IMR-90 (cell line): ENCODE data around the gene ZMIZ2. TPM values are rescaled to one million over a fixed set of nuclear protein-coding genes. Genes with fewer than 3 reads are reported as not detected.

Experiments
- ATAC-seq: fragments of 200-7000 bp; cut with Tn5 transposase; 2 replicates; pipeline ENCODE4 v1.9.1; 2020; ENCODE audit warnings: low read depth, mild to moderate bottlenecking, moderate library complexity
- BruUV-seq: library from RNA; stranded (reverse); fragments of 400-500 nt; replicated peaks from 2 replicates; lab custom pipeline; 2021; lab: Mats Ljungman, UMichigan
- CTCF ChIA-PET: fragments of 300-600 bp; formaldehyde crosslinking; extraction: SDS; loops from one replicate; lab custom pipeline; 2021; ENCODE audit warnings: antibody characterized with exemption; lab: Yijun Ruan, JAX
- POLR2A ChIA-PET: fragments of 300-600 bp; sonication (Branson Sonifier 250); formaldehyde crosslinking; loops from one replicate; lab custom pipeline; 2022; ENCODE audit warnings: antibody characterized with exemption; ENCODE audit not compliant: unreplicated experiment; lab: Charles Lee
- DNase-seq: peaks from one replicate; pipeline ENCODE4 v3.0.0; 2013
- H2AFZ ChIP-seq: replicated peaks from 2 replicates; pipeline ENCODE3; 2013; ENCODE audit warnings: low read length, mild to moderate bottlenecking; ENCODE audit not compliant: poor library complexity
- H2AK5ac ChIP-seq: 2 replicates; pipeline ENCODE4 v1.6.1; 2013; ENCODE audit warnings: low read depth, low read length, inconsistent platforms
- H2AK9ac ChIP-seq: replicated peaks from 2 replicates; pipeline ENCODE3; 2013; ENCODE audit warnings: mild to moderate bottlenecking, low read depth, low read length, moderate library complexity; ENCODE audit not compliant: poor library complexity
- H2BK120ac ChIP-seq: 2 replicates; pipeline ENCODE4 v1.6.1; 2013; ENCODE audit warnings: low read depth, low read length, inconsistent platforms
- H2BK15ac ChIP-seq: 3 replicates; pipeline ENCODE4 v1.6.1; 2013; ENCODE audit warnings: low read depth, low read length, inconsistent platforms
- H2BK20ac ChIP-seq: 2 replicates; pipeline ENCODE4 v1.6.1; 2013; ENCODE audit warnings: low read depth, mild to moderate bottlenecking, inconsistent platforms, low read length, moderate library complexity
- H2BK5ac ChIP-seq: 2 replicates; pipeline ENCODE4 v1.6.1; 2013; ENCODE audit warnings: mild to moderate bottlenecking, low read depth, low read length, inconsistent platforms; ENCODE audit not compliant: poor library complexity, severe bottlenecking
- H3K14ac ChIP-seq: replicated peaks from 2 replicates; pipeline ENCODE4 v1.6.1; 2013; ENCODE audit warnings: low read depth, low read length, inconsistent platforms
- H3K18ac ChIP-seq: 2 replicates; pipeline ENCODE4 v1.6.1; 2013; ENCODE audit warnings: low read depth, low read length, control low read depth
- H3K23ac ChIP-seq: 2 replicates; pipeline ENCODE4 v1.6.1; 2013; ENCODE audit warnings: low read depth, low read length, inconsistent platforms
- H3K27ac ChIP-seq: 2 replicates; pipeline ENCODE4 v1.5.1; 2013; ENCODE audit warnings: mild to moderate bottlenecking, control low read depth, low read length; ENCODE audit not compliant: insufficient read depth
- H3K27me3 ChIP-seq: 2 replicates; pipeline ENCODE4 v1.6.1; 2013; ENCODE audit warnings: low read length; ENCODE audit not compliant: control insufficient read depth, insufficient read depth
- H3K36me3 ChIP-seq: 2 replicates; pipeline ENCODE4 v1.6.1; 2013; ENCODE audit warnings: low read length, mixed read lengths; ENCODE audit not compliant: control insufficient read depth, insufficient read depth
- H3K4ac ChIP-seq: 2 replicates; pipeline ENCODE4 v1.6.1; 2013; ENCODE audit warnings: low read depth, low read length, inconsistent platforms
- H3K4me1 ChIP-seq: 2 replicates; pipeline ENCODE4 v1.6.1; 2013; ENCODE audit warnings: low read length, mixed read lengths; ENCODE audit not compliant: control insufficient read depth, insufficient read depth
- H3K4me2 ChIP-seq: 2 replicates; pipeline ENCODE4 v1.6.1; 2013; ENCODE audit warnings: low read depth, mild to moderate bottlenecking, control low read depth, low read length, moderate library complexity
- H3K4me3 ChIP-seq: 2 replicates; pipeline ENCODE4 v1.5.1; 2013; ENCODE audit warnings: low read depth, mild to moderate bottlenecking, control low read depth, low read length, moderate library complexity; ENCODE audit not compliant: insufficient read depth
- H3K56ac ChIP-seq: 2 replicates; pipeline ENCODE4 v1.6.1; 2013; ENCODE audit warnings: low read length, inconsistent platforms; ENCODE audit not compliant: insufficient read depth; ENCODE audit errors: extremely low read depth
- H3K79me1 ChIP-seq, 2 experiments: 2 replicates each; pipeline ENCODE4 v1.6.1; 2013; ENCODE audit warnings: low read length in 2 of 2, inconsistent platforms in 1 of 2, low read depth in 1 of 2
- H3K9ac ChIP-seq: 2 replicates; pipeline ENCODE4 v1.6.1; 2013; ENCODE audit warnings: low read depth, low read length, control low read depth
- H3K9me1 ChIP-seq: 2 replicates; pipeline ENCODE4 v1.6.1; 2013; ENCODE audit warnings: low read length, inconsistent platforms; ENCODE audit not compliant: insufficient read depth
- H3K9me3 ChIP-seq: 2 replicates; pipeline ENCODE4 v1.6.1; 2013; ENCODE audit warnings: low read length; ENCODE audit not compliant: control insufficient read depth, insufficient read depth
- H4K20me1 ChIP-seq: 2 replicates; pipeline ENCODE4 v1.6.1; 2013; ENCODE audit warnings: low read length, inconsistent platforms; ENCODE audit not compliant: insufficient read depth
- H4K5ac ChIP-seq: 2 replicates; pipeline ENCODE4 v1.6.1; 2013; ENCODE audit warnings: mild to moderate bottlenecking, low read depth, low read length, control low read depth
- H4K8ac ChIP-seq, 2 experiments: 2 replicates each; pipeline ENCODE4 v1.6.1; 2013; ENCODE audit warnings: low read depth in 2 of 2, low read length in 2 of 2, control low read depth in 1 of 2, inconsistent platforms in 1 of 2
- H4K91ac ChIP-seq: 2 replicates; pipeline ENCODE4 v1.6.1; 2013; ENCODE audit warnings: low read depth, low read length, inconsistent platforms; ENCODE audit not compliant: insufficient read depth
- FOS ChIP-seq: fragments of 150-350 bp; IDR thresholded peaks from 2 replicates; pipeline ENCODE4 v1.6.1; 2016; ENCODE audit warnings: low read depth, low read length
- MAZ ChIP-seq: IDR thresholded peaks from 2 replicates; pipeline ENCODE4 v1.6.1; 2012; ENCODE audit warnings: low read depth, mild to moderate bottlenecking, low read length, improper control_type of control experiment, moderate library complexity, borderline replicate concordance
- NFE2L2 ChIP-seq: fragments of 150-350 bp; IDR thresholded peaks from 2 replicates; pipeline ENCODE4 v1.6.1; 2016; ENCODE audit warnings: low read depth, mild to moderate bottlenecking, low read length
- RFX5 ChIP-seq: IDR thresholded peaks from 2 replicates; pipeline ENCODE4 v1.8.0; 2012; ENCODE audit warnings: low read depth, mild to moderate bottlenecking, low read length, moderate library complexity
- WGBS, 2 experiments: methylation state at CpG; one replicate each; pipeline versions ENCODE4 v1.1.5 to v1.1.7; 2013; ENCODE audit warnings: missing lambda C conversion rate in 2 of 2; ENCODE audit not compliant: insufficient read length in 1 of 2; ENCODE audit errors: extremely low coverage in 2 of 2; 5-methylcytosine and 5-hydroxymethylcytosine counted together
- dilution Hi-C: fragments of 300-500 bp; cut with HindIII; formaldehyde crosslinking; loops from one replicate; pipeline ENCODE4 v1.14.3; 2018; ENCODE audit warnings: low sequenced_read_pairs; ENCODE audit not compliant: unreplicated experiment
- in situ Hi-C: fragments of 300-500 bp; cut with MboI; formaldehyde crosslinking; loops from 3 replicates; pipeline ENCODE4 v1.14.3; 2019; ENCODE audit warnings: low sequenced_read_pairs, inconsistent platforms, mixed read lengths
- intact Hi-C: fragments of 100-400 bp; cut with micrococcal nuclease; formaldehyde crosslinking; loops from 2 replicates; pipeline ENCODE4 v1.10.0; 2022
- polyA plus RNA-seq, 3 experiments: library from polyadenylated mRNA; depleted of rRNA; stranded (reverse); fragments of >200 nt; gene quantifications; 2 replicates each; pipeline ENCODE4 v1.2.3, GENCODE V29; 2012; ENCODE audit warnings: low replicate concordance in 1 of 3
- total RNA-seq: library from RNA; depleted of rRNA; stranded (reverse); fragments of >200 nt; gene quantifications from 2 replicates; pipeline ENCODE4 v1.2.3, GENCODE V29; 2012
- TF ChIP-seq, protein P1 (sequence below): fragments of 150-350 bp; IDR thresholded peaks from 2 replicates; pipeline ENCODE4 v1.6.1; 2017; ENCODE audit warnings: mild to moderate bottlenecking, antibody characterized with exemption, low read length, low read depth

ZMIZ2 gene
- total and polyA plus RNA-seq, 2 of the 4 experiments (the other 2 are of a cell fraction) = 3.0 to 24.0 TPM

DNA sequence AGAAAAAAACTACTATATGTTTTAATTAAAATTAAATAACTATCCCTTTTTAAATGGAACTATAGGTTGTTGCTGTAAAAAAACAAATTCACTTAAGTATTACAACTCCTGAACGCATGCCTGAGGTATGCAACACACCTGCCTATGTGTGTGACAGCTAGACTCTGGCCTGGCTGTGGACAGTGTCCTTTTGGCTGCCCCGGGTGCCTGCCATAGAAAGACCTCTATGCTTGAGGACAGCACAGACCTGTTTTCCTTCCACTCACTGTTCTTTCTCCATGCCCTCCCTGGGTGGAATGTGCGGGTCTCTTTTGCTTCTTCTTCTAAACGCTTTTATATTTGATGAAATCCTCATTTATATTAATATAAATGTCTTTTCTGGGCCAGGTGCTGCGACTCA lies 41.3 kb downstream of the ZMIZ2 start:
- Histone ChIP-seq H3K9me1 (peaks cover 6% of the 10 kb centered on the region; the same call in 1 of the 2 replicates), H4K91ac (no peak overlapping the region), H3K4me3 (no peak overlapping the region), H3K56ac (no peak overlapping the region), H2AK5ac (no peak overlapping the region; the same call in 1 of the 2 replicates), H2AFZ (no peak overlapping the region), H3K14ac (no peak overlapping the region), H3K79me1 (peaks cover 0 to 3% of the 10 kb centered on the region in 2 experiments; a peak in 1 of 4 replicates), H3K4me2 (no peak overlapping the region), H3K9ac (no peak overlapping the region), H2BK20ac (no peak overlapping the region), H2AK9ac (no peak overlapping the region), H2BK5ac (no peak overlapping the region), H3K27me3 (no peaks in the 10 kb centered on the region), H3K36me3 (no peaks in the 10 kb centered on the region), H2BK15ac (no peak overlapping the region), H3K9me3 (no peaks in the 10 kb centered on the region), H4K20me1 (no peaks in the 10 kb centered on the region), H3K27ac (no peak overlapping the region), H3K4me1 (peaks cover 5% of the 10 kb centered on the region), H3K4ac (no peak overlapping the region), H4K8ac (no peak overlapping the region), H2BK120ac (no peak overlapping the region), H3K18ac (no peak overlapping the region), H4K5ac (no peak overlapping the region), H3K23ac (no peak overlapping the region)
- no peak for DNase-seq
- no TSS peak for BruUV-seq
- TF ChIP-seq, protein P1, sequence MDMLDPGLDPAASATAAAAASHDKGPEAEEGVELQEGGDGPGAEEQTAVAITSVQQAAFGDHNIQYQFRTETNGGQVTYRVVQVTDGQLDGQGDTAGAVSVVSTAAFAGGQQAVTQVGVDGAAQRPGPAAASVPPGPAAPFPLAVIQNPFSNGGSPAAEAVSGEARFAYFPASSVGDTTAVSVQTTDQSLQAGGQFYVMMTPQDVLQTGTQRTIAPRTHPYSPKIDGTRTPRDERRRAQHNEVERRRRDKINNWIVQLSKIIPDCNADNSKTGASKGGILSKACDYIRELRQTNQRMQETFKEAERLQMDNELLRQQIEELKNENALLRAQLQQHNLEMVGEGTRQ = no peak
- TF ChIP-seq MAZ (no peak), FOS (no peak), NFE2L2 (no peak), RFX5 (no peak)
- intact Hi-C loops (no loop called here), dilution Hi-C loops (no loop called here), in situ Hi-C loops (no loop called here)
- no peak for ATAC-seq
- no CpG with 5 or more reads among the region's 5 CpGs for WGBS, 2 experiments
- ChIA-PET POLR2A (no interaction called here), CTCF (no interaction called here)
